ENCODE data around the gene TMEM260. TPM values are rescaled to one million over a fixed set of nuclear protein-coding genes. Genes with fewer than 3 reads are reported as not detected.
"Not testable (repeated sequence)": the region's sequence is repeated elsewhere in the genome, so short reads cannot be mapped to it uniquely, and the experiment has no call there.

The TMEM260 gene
- total RNA-seq, 3 donors from 2014 or later (not counting 1 experiment from before 2014, with no cell fraction given) = 16.7 to 21.3 (median 20.5) TPM

DNA sequence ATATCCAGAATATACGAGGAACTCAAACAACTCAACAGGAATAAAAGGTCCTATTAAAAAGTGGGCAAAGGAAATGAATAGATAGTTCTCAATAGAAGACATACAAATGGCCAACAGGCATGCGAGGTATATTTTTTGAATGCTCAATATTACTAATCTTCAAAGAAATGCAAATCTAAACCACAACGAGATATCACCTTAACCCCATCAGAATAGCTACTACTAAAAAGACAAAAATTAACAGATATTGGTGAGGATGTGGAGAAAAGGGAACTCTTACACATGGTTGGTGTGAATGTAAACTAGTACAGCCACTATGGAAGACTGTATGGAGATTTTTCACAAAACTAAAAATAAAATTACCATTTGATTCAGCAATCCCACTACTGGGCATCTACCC lies 99.2 kb downstream of the TMEM260 start:
- Mint-ChIP-seq H3K4me1 (no peaks in the 10 kb centered on the region), H3K27me3 (ENCODE audit: low read depth in 2 of 2) (no peaks in the 10 kb centered on the region), H3K36me3 (no peaks in the 10 kb centered on the region), H3K4me3 (no peak overlapping the region), H3K27ac (no peak overlapping the region), H3K9me3 (peaks cover 0 to 8% of the 10 kb centered on the region in 2 donors)
- no peaks in the 10 kb centered on the region for H3K4me1 ChIP-seq (ENCODE audit: control insufficient read depth, insufficient read depth, low read length)
- no peaks in the 10 kb centered on the region for H3K36me3 ChIP-seq (ENCODE audit: control insufficient read depth, insufficient read depth, low read length)
- no peaks in the 10 kb centered on the region for H3K27me3 ChIP-seq (ENCODE audit: control insufficient read depth, insufficient read depth, low read length)
- no peaks in the 10 kb centered on the region for H3K9me3 ChIP-seq (ENCODE audit: control insufficient read depth, insufficient read depth, low read length)
- TF ChIP-seq, protein P1, sequence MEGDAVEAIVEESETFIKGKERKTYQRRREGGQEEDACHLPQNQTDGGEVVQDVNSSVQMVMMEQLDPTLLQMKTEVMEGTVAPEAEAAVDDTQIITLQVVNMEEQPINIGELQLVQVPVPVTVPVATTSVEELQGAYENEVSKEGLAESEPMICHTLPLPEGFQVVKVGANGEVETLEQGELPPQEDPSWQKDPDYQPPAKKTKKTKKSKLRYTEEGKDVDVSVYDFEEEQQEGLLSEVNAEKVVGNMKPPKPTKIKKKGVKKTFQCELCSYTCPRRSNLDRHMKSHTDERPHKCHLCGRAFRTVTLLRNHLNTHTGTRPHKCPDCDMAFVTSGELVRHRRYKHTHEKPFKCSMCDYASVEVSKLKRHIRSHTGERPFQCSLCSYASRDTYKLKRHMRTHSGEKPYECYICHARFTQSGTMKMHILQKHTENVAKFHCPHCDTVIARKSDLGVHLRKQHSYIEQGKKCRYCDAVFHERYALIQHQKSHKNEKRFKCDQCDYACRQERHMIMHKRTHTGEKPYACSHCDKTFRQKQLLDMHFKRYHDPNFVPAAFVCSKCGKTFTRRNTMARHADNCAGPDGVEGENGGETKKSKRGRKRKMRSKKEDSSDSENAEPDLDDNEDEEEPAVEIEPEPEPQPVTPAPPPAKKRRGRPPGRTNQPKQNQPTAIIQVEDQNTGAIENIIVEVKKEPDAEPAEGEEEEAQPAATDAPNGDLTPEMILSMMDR (IDR thresholded peaks at IDR 0.05) = no peak
- no CpG with 5 or more reads among the region's 3 CpGs for WGBS (ENCODE audit: insufficient coverage)
- H3K4me3 ChIP-seq (ENCODE audit: low read length) = no peak overlapping the region
- no peak overlapping the region for H3K27ac ChIP-seq (ENCODE audit: low read length)
- ATAC-seq (no peak), DNase-seq (no peak)
- intact Hi-C loops (cut with micrococcal nuclease) = no loop called here

DNA sequence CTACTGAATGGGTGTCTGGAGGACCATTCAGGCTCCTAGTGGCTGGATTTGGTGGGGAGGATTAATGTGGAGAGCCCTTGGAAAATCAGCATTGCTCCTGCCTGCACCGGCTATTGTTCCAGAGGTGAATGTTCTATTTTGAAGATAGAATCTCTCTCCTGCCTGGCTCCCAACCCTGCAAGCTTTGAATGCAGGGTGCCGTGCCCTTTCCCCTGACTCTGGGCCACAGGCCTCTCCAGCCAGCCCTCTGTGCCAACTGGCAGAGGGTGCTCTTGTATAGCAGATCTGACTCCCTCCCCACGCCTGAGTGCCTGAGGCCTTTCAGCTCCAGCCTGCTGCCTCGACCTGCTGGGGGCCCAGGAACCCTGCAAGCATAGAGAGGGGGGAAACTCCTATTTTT lies 106.8 kb downstream of the TMEM260 start:
- Mint-ChIP-seq H3K9me3 (peaks cover 0 to 5% of the 10 kb centered on the region in 2 donors), H3K4me1 (no peaks in the 10 kb centered on the region), H3K27ac (no peak overlapping the region), H3K4me3 (no peak overlapping the region), H3K36me3 (no peaks in the 10 kb centered on the region), H3K27me3 (ENCODE audit: low read depth in 2 of 2) (no peaks in the 10 kb centered on the region)
- H3K36me3 ChIP-seq (ENCODE audit: control insufficient read depth, insufficient read depth, low read length) = no peaks in the 10 kb centered on the region
- intact Hi-C loops (cut with micrococcal nuclease) = no loop called here
- TF ChIP-seq, protein P1 (IDR thresholded peaks at IDR 0.05) = no peak
- WGBS (ENCODE audit: insufficient coverage) = 74% methylated on average over 4 of the region's 4 CpGs
- no peak for ATAC-seq
- no peak for DNase-seq
- H3K27ac ChIP-seq (ENCODE audit: low read length) = no peak overlapping the region
- no peaks in the 10 kb centered on the region for H3K4me1 ChIP-seq (ENCODE audit: control insufficient read depth, insufficient read depth, low read length)
- H3K4me3 ChIP-seq (ENCODE audit: low read length) = no peak overlapping the region
- H3K9me3 ChIP-seq (ENCODE audit: control insufficient read depth, insufficient read depth, low read length) = no peaks in the 10 kb centered on the region
- no peaks in the 10 kb centered on the region for H3K27me3 ChIP-seq (ENCODE audit: control insufficient read depth, insufficient read depth, low read length)

DNA sequence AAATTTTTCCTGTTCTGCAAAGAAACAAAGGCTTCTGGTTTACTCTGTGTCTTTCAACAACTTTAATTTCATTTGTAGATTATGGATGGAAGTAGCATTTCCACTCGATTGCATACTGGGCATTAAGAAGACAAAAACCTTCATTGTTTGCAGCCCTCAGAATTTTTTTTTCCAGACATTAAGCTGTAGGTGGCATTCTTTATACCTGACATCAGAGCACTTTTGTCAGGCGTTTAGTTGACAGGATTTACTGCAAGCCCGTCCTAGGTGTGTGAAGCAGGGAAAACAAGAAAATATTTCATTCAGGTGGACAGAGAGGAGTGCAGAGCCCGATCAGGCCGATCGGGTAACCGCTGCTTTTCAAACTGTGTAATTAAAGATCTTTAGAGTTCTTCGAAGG lies 107.5 kb downstream of the TMEM260 start:
- no peaks in the 10 kb centered on the region for H3K4me1 ChIP-seq (ENCODE audit: control insufficient read depth, insufficient read depth, low read length)
- no peak for ATAC-seq
- Mint-ChIP-seq H3K4me3 (no peak overlapping the region), H3K9me3 (peaks cover 0 to 5% of the 10 kb centered on the region in 2 donors), H3K27ac (no peak overlapping the region), H3K36me3 (no peaks in the 10 kb centered on the region), H3K4me1 (no peaks in the 10 kb centered on the region), H3K27me3 (ENCODE audit: low read depth in 2 of 2) (no peaks in the 10 kb centered on the region)
- WGBS (ENCODE audit: insufficient coverage) = 81% methylated on average over 7 of the region's 8 CpGs
- no peak overlapping the region for H3K4me3 ChIP-seq (ENCODE audit: low read length)
- H3K9me3 ChIP-seq (ENCODE audit: control insufficient read depth, insufficient read depth, low read length) = no peaks in the 10 kb centered on the region
- intact Hi-C loops (cut with micrococcal nuclease) = no loop called here
- TF ChIP-seq, protein P1 (IDR thresholded peaks at IDR 0.05) = no peak
- DNase-seq = no peak
- no peaks in the 10 kb centered on the region for H3K36me3 ChIP-seq (ENCODE audit: control insufficient read depth, insufficient read depth, low read length)
- H3K27me3 ChIP-seq (ENCODE audit: control insufficient read depth, insufficient read depth, low read length) = no peaks in the 10 kb centered on the region
- no peak overlapping the region for H3K27ac ChIP-seq (ENCODE audit: low read length)

DNA sequence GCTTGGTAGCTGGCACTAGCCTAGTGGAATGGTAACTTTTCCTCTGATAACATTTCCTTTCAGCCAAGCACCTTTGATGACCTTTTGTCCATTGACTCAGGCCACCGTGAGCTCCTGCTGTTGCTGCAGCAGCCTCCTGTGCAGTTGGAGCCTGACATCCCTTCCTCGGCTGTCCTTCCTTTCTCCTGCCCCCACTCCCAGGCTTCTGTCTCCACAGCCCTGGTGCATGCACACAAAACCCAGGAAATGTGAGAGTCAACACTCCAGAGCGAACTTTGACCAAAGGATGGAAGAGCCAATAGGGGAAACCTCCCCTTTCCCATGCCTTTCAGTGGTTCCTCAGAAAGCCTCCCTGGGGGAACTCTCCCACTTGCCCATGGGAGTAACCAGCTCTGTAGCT lies 115.0 kb downstream of the TMEM260 start:
- no peak for DNase-seq
- no peaks in the 10 kb centered on the region for H3K4me1 Mint-ChIP-seq
- Histone ChIP-seq H3K27me3 (ENCODE audit: control insufficient read depth, insufficient read depth, low read length) (no peaks in the 10 kb centered on the region), H3K9me3 (ENCODE audit: control insufficient read depth, insufficient read depth, low read length) (no peaks in the 10 kb centered on the region), H3K4me3 (ENCODE audit: low read length) (no peak overlapping the region), H3K4me1 (ENCODE audit: control insufficient read depth, insufficient read depth, low read length) (no peaks in the 10 kb centered on the region), H3K36me3 (ENCODE audit: control insufficient read depth, insufficient read depth, low read length) (no peaks in the 10 kb centered on the region), H3K27ac (ENCODE audit: low read length) (no peak overlapping the region)
- intact Hi-C loops (cut with micrococcal nuclease) = no loop called here
- H3K4me3 Mint-ChIP-seq = no peak overlapping the region
- H3K36me3 Mint-ChIP-seq = no peaks in the 10 kb centered on the region
- H3K9me3 Mint-ChIP-seq = no peaks in the 10 kb centered on the region
- 76% methylated on average over 3 of the region's 3 CpGs for WGBS (ENCODE audit: insufficient coverage)
- no peak overlapping the region for H3K27ac Mint-ChIP-seq
- TF ChIP-seq, protein P1 (IDR thresholded peaks at IDR 0.05) = no peak
- ATAC-seq = no peak
- no peaks in the 10 kb centered on the region for H3K27me3 Mint-ChIP-seq (ENCODE audit: low read depth in 2 of 2)

DNA sequence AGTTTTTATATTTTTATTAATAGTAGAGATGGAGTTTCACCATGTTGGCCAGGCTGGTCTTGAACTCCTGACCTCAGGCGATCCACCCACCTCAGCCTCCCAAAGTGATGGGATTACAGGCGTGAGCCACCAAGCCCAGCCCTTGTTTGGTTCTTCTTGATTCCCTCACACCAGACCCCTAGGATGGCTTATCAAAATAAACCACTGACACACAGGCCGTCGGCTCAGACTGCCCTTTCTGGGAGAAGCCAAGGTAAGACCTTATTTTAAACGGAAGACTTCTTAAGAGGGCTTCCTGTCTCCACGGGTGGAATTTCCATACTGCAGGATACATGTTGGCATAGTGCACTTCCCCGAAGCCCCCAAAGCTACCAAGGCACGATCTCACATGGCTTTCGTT lies 115.6 kb downstream of the TMEM260 start:
- H3K27ac Mint-ChIP-seq; H3K4me3 ChIP-seq (ENCODE audit: low read length); H3K27ac ChIP-seq (ENCODE audit: low read length); H3K4me3 Mint-ChIP-seq; H3K36me3 Mint-ChIP-seq; H3K9me3 ChIP-seq (ENCODE audit: control insufficient read depth, insufficient read depth, low read length); intact Hi-C loops (cut with micrococcal nuclease); H3K27me3 ChIP-seq (ENCODE audit: control insufficient read depth, insufficient read depth, low read length); ATAC-seq; H3K36me3 ChIP-seq (ENCODE audit: control insufficient read depth, insufficient read depth, low read length); H3K4me1 Mint-ChIP-seq; H3K27me3 Mint-ChIP-seq (ENCODE audit: low read depth in 2 of 2); H3K4me1 ChIP-seq (ENCODE audit: control insufficient read depth, insufficient read depth, low read length); H3K9me3 Mint-ChIP-seq; DNase-seq: not testable (repeated sequence)
- WGBS (ENCODE audit: insufficient coverage) = 86% methylated on average over 9 of the region's 9 CpGs
